Left lobe of liver (tissue), 2 donors: Measurements from ENCODE around the gene VEGFA. TPM values are rescaled to one million over a fixed set of nuclear protein-coding genes. Genes with fewer than 3 reads are reported as not detected.
"Not testable (repeated sequence)": the region's sequence is repeated elsewhere in the genome, so short reads cannot be mapped to it uniquely, and the experiment has no call there.

Experiments
- ATAC-seq: fragments of 200-7000 bp; cut with Tn5 transposase; one replicate; pipeline ENCODE4 v1.9.1; 2020; ENCODE audit warnings: mild to moderate bottlenecking, moderate library complexity
- DNase-seq: peaks from one replicate; pipeline ENCODE4 v3.0.0-alpha.2; 2020; ENCODE audit warnings: low spot score
- total RNA-seq: library from RNA; stranded (reverse); gene quantifications from one replicate; pipeline ENCODE4 v1.2.1, GENCODE V29; 2021
- donor health status: DM: no; HTN: no; CAD: no; lungs with moderate emphysema.
- donor health status: DM: no; HTN: yes; CAD: no.

Gene VEGFA
- total RNA-seq, 1 donor from 2014 or later: 135 TPM

DNA sequence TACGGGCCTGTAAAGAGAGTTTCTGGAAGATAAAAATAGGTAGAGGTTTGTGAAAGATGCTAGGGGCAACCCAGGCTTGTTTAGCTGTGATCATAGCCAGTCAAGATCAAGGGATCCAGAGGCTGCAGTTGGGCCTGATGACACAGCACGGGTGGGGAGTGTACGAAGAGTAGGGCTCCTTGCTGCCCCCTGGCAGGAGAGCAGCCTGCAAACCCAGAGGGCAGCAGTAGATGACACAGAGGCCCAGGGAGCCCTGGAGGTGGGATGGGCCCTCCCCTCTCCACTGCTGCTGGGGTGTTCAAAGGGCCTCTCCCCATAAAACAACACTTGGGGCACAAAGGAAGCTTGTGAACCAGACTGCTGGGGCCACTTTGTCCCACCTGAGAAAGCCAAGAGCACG lies 47.2 kb downstream of the VEGFA start:
- DNase-seq (no peak), ATAC-seq (peak; percentile 78)

DNA sequence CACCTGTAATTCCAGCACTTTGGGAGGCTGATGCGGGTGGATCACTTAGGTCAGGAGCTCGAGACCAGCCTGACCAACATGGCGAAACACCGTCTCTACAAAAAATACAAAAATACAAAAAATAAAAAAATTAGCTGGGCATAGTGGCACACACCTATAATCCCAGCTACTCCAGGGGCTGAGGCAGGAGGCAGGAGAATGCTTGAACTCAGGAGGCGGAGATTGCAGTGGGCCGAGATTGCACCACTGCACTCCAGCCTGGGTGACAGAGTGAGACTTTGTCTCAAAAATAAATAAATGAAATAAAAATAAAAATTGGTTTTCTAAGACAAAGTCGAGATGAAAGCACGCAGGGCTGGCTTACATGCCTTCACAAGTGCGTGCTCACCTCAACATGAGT lies 49.0 kb downstream of the VEGFA start:
- DNase-seq, ATAC-seq: not testable (repeated sequence)

DNA sequence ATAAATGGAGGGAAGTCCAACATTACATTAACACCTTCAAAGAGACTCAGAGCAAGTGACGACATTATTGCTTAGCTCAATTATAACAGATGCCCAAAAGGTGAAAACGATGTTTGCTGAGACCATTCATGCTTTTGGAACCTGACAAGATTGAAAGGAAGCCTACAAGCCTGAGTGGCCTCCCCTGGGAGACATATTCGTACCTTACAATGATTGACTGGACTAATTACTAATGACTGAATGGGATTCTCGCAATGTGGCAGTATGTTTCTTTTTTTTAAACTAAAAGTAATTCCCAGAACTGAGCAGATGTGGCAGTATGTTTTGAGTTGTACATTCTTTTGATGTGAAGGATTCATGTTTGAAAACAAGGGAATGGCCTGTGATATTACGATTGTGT lies 49.9 kb downstream of the VEGFA start:
- DNase-seq: no peak
- no peak for ATAC-seq

DNA sequence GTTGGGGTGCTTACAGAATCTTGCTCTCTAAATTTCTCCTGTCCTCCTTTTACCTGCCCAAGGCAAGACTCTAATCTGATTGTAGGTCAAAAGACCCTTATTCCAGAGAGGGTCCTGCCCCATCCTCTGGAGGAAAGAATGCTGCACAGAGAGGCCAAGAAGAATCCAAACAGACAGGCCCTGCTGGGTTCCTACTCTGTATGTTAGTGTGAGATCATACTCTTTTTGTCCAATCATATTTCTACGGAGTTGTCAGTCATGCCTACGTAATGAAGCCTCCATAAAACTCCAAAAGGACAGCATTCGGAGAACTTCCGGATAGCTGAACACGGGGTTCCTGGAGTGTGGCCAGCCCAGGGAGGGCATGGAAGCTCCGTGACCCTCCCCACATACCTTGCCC lies 50.5 kb downstream of the VEGFA start:
- no peak for ATAC-seq
- no peak for DNase-seq

DNA sequence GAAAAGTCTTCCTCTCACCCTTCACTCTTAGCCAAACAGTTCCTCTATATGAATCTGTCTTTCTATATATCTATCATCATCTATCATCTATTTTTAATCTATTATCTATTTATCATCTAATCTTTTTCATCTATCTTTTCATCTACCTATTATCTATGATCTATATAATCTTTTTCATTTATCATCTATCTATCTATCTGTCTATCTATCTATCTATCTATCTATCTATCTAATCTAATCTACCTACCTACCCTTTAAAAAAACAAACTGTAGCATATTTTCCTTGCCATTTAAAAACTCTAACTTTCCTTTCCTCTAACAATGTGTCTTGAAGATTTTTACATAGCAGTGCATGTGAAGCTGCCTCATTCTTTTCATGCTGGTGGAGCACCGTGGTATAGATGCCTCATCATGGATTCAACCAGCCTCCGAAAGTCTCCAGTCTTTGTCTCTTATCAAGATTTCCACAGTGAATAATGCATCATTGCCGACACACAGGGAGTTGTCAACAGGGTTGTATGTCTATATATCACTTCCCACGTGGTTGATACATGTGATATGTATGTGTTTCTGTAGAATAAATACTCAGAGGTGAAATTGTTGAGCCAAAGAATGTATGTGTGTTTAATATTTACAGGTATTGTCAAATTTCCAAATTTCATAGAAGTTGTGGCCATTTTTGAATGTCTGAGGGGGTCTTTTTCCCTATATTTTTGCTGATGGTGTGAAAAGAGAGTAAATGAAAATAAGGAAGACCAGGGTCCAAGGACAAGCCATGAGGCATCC lies 51.3 kb downstream of the VEGFA start:
- no peak for DNase-seq
- no peak for ATAC-seq

DNA sequence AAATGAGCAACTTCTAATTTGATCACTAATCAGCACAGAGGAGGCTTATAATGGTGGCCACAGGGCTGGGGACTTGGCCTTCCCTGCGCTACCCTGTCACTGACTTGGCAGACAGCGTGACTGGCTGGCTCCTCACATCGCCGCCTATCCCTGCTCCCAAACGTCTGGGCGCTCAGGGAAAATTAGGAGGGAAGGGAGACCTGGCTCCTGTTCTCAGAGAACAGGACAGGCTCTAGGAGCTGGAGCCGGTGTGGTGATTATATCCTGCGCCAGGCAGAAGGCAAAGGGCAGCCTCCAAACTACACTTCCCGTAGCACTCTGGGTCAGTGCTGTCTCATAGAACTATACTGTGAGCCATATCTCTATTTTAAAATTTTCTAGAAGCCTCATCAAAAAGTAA lies 53.4 kb downstream of the VEGFA start:
- ATAC-seq (peak; percentile 76), DNase-seq (peak; percentile 64)

DNA sequence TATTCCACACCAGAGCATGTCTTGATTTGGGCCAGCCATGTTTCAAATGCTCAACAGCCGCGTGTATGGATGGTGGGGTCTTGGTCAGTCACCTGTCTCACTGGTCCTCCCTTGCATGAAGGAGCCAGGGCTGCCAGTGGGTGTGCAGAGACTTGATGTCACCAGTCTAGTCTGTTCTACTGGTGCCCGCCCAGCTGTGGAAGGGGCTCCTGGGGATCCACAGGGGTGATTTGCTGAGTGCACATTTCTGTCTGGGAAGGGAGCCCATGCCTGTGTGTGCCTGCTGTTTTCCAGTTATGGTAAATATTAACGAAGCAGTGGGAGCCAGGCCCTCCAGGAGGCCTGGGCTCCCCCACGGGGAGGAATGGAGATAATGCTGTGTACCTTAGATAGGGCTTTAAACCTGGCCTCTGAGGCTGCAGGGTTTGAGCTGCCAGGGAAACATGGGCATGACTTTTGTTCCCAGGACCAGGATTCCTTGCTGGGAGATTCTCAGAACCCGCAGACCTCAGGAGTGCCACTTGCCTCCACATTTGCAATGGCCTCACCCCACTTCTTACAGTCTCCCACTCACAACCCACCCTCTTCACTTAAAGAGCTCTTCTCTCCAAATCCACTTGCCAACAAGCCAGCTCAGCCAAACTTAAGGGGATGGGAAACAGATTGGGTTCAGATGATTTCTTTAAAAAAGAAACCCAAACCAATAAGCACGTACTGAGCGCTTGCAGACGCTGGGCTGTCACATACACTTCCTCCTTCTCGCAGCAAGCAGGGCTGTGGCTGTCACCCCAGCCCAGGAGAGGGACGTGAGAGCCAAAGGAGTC lies 54.1 kb downstream of the VEGFA start:
- peak; percentile 88 for ATAC-seq
- peak; percentile 93 for DNase-seq

DNA sequence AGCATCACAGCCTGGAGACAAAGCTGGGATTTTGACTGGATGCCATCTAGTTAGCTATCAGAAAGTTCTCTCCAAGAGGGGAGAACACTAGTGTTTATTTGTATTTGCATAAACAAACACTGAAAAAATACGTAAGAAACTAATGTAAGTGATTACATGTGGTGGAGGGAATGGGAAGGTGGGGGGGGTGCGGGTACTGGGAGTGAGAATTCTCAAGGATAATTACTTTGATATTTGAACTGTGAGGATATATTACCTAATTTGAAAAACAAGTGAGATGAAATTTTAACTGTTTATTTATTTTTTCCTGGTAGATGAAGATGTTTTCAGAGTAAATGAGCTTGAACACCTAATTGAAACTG lies 54.7 kb downstream of the VEGFA start:
- ATAC-seq: no peak

DNA sequence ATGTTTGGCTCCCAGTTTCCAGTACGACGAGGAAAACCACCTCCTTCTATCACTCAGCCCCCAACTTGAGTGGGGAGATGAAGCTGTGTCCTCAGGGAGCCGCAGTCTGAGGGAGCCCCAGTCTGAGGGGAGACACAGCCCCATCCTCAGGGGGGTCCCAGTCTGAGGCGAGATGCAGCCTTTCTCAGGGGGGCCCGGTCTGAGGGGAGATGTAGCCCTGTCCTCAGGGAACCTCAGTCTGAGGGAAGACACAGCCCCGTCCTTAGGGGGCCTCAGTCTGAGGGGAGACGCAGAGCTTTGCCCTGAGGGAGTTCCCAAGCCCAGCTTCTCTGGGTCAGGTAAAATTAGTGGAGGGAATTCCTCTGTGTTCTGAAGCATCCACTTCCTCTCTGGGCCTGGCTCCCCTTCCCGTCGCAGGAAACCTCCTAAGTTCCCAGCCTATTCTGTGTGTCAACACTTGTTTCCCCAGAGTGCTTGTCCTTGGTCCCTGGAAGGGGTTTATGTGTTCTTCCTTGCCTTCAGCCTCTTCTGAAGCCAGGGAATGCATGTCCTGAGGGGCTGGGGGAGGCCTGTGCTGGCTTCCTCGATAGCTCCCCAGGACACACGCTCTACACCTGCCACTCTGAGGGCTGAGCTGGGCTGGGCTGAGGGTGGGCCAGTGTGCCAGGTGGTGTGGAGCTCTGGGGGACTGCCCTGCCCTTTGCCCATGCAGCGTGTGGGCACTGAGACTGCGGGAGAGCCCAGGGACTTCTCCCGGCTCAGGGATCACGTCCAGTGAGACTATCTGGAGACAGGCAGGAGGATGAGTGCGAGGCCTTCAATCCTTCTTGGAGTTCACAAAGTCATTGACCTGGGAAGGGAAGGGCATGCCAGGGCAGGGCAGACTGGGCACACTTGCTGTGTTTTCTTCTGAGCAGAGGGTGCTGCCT lies 55.4 kb downstream of the VEGFA start:
- DNase-seq: no peak
- ATAC-seq: no peak

More for the DNA sequence above, 54.7 kb downstream of the VEGFA start:
- no peak for DNase-seq

DNA sequence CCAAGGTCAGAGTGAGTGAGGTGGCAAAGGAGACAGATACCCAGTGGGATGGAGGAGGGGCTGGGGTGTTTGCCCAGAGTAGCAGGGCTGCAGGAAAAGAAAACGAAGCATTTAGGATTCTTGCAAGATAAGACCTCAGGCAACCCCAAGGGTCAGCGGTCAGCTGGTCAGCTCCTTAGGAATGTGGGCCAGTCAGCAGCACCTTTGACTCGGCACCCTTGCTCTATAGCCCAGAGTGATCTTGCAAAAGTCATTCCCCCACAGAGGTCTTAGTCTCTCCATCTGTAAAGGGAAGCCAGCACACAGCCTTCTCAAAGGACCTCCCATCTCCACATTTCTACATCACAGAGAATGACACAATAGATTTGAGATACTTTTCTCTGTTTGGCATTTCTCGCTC lies 56.7 kb downstream of the VEGFA start:
- ATAC-seq: no peak
- no peak for DNase-seq

DNA sequence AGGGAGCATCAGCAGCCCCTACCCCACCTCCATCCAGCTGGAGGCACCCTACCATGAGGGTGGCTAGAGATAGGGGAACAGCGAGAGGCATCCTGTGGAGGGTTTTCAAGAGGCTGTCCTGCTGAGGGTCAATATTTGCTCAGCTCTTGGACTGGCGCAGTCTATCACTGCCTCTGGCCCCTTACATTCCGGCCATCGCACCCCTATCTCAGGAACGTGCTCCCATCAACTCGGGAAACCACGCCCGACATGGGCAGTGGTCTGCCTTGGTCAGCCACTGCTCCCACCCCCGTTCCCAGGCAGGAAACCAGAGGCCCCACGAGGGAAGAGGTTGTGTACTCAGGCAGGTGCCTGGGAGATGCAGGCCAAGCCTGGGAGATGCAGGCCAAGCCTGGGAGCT lies 57.9 kb downstream of the VEGFA start:
- ATAC-seq (no peak), DNase-seq (no peak)

DNA sequence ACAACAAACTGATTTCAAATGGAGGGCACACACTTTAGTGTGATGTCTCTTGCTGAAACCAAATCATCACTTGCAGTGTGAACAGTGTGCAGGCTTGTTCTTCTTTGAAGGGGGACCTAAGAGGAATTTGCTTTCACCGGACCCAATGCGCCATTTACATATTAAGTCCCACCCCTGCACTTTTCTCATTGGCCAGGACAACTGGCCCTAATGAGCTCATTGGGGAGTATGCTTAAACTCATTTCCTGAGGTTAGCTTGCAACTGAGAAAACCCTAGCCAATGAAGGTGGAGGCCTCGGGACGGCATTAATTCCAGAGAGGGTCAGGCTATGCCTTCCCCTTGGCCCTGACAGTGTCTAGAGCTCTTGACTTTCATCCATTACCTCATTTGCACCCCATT lies 58.7 kb downstream of the VEGFA start:
- DNase-seq: no peak
- ATAC-seq: no peak

DNA sequence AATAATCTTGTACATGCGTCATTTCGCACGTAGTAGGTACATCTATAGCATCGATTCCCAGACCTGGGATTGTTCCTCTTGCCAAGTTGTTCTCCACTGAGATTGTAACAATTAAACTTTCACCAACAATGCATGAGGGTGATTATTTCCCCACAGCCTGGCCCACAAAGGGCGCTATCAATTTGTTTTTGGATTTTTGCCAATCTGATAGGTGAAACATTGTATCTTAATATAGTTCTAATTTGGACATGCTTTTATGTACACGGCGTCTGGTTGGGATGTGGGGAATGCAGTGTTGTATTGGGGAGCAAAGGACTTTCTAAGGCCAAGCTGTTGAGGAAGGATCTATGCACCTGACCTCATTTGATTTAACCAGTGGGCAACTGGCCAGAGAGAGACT lies 59.5 kb downstream of the VEGFA start:
- ATAC-seq (no peak), DNase-seq (no peak)

DNA sequence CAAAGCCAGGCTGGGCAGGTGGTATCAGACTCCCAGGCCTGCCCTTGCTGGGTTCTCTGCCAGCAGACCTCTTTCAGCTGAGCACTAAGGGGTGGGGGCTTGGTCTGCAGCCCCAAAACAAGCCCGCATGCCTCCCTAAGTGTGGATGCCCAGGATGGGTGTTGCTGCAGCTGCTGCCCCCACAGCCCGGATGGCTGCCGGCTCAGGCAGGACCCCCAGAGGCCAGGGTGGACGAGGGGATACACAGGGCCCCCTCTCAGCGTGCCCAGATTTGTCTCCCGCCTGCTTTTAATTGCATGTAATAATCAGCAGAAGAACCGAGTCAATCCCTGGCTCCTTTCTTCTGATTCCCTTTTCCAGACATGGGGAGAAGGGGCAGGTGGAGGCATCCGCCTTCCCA lies 60.8 kb downstream of the VEGFA start:
- DNase-seq (no peak), ATAC-seq (no peak)

DNA sequence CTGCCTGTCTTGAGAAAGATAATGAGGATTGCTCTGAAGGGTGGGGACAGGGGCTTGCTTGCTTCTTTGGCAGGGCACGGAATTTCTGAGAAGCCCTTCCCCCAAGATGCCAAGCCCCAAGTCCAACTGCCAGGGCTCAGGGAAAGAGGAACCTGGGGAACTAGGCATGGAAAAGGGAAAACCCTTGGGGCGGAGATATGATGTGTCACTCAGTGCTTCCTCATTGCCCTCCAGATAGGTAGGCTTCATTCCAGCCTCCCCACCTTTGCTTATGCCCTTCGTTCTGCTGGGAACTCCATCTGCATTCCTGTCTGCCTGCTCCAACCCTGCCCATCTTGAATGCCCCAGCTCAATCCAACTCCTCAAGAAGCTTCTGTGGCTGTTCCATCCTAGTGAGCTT lies 61.2 kb downstream of the VEGFA start:
- ATAC-seq (no peak), DNase-seq (no peak)

DNA sequence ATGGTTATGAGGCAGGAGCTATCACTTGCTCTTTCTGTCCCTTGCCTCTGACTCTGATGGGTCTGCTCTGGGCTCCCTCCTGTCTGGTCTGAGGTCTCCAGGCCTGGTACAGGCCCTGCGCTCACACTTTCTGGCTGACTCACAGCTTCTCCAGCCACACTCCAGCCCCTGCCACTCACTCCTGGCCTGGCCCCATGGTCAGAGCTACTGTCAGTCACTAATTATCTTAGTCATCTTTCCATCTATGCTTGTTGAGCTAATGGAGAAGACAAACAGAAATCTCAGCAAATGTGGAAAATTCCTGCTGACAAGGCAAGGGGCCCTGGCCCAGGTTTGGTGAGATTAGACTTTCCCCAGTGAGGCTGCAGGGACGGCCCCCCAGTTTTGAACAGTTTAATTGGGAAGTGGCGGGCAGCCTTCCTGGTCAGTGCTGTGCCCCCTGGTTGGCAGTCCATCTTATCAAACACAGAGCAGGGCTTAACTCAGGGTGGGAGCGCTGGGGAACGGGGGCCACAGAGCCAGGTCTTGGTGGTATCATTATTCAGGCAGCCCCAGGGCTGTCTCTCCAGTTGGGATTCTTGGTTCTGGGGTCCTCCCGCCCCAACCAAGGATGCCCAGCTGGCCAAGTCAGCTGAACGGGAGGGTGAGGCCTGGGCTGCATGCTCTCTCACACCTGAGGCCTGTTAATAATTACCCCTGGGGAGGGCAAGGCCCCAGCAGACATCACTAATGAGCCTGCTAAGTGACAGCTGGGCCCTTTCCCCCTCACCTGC lies 63.4 kb downstream of the VEGFA start:
- ATAC-seq (peak; percentile 74), DNase-seq (no peak)

DNA sequence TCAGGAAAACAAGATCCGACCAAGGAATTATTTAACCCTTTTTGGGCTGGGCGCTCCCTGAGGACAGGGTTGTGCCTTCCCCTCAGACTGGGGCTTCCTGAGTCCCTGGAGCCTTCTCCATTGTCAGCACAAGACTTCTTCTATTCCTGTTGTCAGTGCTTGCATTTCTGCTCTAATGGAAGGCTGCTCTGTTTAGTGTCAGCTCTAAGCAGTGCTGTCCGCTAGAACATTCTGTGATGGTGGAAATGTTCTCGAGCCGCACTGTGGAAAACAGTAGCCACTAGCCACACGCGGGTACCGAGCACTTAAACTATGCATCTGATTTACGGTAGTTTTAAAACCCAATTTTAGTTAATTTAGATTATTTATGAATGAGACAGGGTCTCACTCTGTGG lies 64.0 kb downstream of the VEGFA start:
- DNase-seq (no peak), ATAC-seq (no peak)

DNA sequence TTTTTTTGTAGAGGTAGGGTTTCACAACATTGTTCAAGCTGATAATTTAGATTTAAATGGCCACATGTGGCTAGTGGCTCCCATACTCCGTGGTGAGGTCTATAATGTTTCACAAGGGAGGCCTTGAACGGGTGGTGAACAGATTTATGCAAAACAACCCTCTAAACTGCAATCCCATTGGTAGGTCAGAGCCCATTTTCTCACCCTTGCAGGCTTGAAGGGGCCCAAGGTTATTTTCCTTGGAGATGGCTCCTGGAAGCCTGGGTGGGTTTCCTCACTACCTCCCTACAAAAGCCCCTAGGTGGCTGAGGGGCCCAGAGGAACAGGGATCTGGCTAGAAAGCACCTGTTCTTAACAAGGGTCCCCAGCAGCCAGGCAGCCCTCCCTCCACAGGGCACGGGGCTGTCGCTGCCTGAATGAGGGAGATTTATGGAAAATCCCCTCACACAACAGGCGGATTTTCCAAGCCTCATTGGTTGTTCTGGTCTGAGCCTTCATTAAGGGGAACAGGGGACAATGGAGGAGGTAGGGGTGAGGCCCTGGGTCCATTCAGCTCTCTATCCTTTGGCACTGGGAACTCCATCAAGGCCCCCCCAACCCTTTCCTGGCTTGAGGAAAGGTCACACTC lies 64.6 kb downstream of the VEGFA start:
- DNase-seq (no peak), ATAC-seq (no peak)

DNA sequence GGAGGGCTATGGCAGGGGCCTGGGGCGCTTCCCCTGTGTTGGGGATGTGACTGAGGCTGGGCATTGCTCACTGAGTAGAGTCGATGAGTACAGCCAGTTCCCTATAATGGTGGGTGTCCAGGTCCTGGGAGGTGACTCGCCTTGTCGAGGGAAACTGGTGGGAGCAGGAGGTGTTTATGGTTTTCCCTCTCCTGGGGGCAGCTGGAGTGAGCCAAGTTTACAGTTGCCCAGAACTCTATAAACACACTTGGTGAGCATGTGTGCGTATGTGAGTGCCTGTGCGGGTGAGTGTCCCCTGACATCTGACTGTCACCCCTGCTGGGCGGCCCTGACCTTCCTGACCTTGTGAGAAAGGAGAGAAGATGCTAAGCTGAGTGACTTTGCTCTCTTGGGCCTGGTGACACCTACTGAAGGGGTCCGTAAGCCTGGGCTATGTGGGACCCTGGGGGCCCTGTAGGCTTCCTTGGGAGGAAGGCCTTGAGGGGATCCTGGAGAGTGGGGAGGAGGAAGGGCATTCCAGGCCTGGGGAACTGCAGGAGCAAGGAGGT lies 65.9 kb downstream of the VEGFA start:
- ATAC-seq (no peak), DNase-seq (no peak)
